ENCODE data around the gene RBBP4.
A peak's percentile ranks its signal among the peaks of the same experiment; 100 is the strongest.
"Not testable (repeated sequence)": the region's sequence is repeated elsewhere in the genome, so short reads cannot be mapped to it uniquely, and the experiment has no call there.

The RBBP4 gene

GRCh38 chr1:32695098-32695904 is 44.3 kb downstream of the RBBP4 start:
- DNase-seq, result no peak

- no peak for DNase-seq
Measured at GRCh38 chr1:32696041-32696440, 45.0 kb downstream of the RBBP4 start.

DNA sequence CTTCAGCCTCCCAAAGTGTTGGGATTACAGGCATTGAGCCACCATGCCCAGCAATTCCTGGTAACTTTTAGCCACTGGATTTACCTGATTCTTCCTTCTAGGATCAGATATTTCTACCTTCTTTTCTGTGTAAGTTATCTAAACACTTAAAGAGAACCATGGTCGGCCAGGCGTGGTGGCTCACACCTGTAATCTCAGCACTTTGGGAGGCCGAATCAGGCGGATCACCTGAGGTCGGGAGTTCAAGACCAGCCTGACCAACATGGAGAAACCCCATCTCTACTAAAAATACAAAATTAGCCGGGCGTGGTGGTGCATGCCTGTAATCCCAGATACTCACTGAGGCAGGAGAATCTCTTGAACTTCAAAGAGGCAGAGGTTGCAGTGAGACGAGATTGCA is 46.0 kb downstream of the RBBP4 start:
- DNase-seq, result not testable (repeated sequence)

GRCh38 chr1:32701421-32701911 is 50.5 kb downstream of the RBBP4 start:
- DNase-seq, result no peak

DNA sequence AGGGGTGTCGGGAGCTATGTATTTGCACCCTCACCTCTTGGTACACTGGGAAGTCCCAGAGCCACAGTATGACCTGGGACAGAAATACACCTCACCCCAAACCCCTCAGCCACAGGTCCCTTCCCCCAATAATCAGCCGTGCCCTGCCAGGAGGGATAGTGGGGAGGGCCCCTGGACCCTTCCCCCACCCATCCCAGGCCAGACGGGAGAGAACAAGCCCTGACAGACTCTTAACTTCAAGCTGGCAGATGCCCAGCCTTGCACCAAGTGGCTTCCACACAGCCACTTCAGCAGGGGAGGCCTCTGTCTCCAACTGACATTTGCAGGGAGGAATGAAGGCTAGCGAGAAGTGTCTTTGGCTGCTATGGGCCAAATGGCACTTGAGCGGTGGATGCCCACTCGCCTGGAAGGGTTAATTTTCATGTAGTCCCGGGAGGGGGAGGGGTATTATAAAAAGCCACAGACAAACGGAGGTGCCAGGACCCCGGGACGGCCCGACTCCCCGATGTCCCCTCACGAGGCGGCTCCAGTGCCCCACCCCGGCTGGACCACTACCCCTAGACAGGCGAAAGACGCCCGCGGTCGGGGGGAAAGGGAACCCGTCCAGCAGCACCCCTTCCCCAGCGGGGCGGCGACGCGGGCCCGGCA is 51.1 kb downstream of the RBBP4 start:
- DNase-seq, result peak; percentile 4

DNA sequence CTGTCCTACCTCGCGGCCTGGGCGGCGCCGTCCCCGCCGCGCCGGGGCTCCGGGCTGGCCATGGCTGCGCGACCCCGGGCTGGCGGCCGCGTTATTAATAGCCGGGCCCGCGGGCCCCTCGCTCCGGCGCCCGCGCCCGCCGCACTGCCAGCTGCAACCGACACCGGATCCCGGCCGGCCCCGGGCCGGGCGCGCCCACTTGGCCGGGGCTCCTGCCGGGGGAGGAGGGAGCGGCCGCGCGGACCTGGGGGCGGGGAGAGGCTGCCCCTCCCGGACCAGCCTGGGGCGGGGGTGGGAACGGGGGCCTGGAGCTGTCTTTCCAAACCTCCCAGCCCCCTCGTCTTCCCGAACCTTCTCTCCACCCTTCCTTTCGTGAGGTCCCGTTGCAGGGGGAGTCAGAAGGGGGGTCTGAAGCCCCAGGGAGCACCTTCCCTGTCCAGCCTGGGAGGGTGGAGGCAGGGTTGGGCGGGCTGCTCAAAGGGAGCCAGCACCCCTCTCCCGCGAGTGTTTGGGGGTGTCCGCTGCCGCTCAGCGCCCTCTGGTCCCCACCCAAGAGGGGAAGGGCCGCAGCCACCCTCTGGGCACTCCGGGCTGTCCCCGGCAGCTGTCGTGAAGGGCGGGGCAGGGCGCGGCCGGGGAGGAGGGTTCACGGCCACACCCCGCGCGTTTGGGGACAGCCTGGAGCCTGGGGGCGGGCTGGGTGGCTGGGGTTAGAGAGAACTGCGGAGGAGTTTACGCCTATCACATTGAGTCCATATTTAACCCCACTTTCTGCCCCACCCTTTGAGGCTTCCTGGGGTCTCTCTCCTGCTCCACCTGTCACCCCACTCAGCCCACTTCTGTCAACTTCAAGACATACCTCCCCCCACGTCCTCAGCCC is 51.8 kb downstream of the RBBP4 start, which contains the start of gene SYNC:
TSS of gene SYNC (minus strand) at position 172 of the 880 bp plus-strand sequence. CDS start at position 62, 110 bp downstream.
- no peak for DNase-seq

DNA sequence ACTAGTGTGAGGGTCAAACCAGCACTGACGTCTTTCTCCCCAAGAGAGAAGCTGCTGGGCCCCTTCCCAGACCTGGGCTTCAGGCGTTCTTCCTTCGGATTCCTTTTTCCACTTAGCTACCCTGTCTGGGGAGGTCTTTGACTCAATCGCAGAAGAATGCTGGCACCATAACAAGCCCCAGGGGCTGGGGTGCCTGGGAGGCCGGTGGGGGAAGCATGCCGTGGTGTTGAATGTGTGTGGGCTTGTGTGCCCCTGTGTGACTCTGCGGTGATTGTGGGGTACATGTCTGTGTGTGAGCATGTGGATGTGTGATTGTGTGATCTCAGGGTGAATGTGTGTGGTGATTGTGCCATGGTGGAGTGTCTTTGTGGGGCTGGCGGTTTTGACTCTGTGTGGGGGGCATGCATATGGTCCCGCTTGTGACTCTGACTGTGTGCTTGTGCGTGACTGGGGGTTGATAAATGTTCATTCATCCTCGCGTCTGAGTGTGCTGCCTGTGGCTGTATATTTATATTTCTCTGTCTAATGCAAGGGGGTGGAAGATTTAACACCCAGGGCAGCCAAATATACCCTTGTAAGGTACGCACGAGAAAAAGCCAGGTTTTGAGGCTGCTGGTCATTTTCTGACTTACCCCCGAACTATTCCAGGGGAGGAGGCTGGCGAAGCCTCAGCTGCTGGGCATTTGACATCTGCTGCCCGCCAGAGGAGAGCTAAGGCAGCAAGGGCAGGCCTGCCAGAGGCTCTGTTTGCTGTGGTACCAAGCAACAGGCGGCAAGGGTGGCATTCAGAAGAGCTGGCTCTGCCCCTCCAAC is 52.7 kb downstream of the RBBP4 start:
- no peak for DNase-seq

GRCh38 chr1:32705516-32705915 is 54.5 kb downstream of the RBBP4 start:
- no peak for DNase-seq

DNA sequence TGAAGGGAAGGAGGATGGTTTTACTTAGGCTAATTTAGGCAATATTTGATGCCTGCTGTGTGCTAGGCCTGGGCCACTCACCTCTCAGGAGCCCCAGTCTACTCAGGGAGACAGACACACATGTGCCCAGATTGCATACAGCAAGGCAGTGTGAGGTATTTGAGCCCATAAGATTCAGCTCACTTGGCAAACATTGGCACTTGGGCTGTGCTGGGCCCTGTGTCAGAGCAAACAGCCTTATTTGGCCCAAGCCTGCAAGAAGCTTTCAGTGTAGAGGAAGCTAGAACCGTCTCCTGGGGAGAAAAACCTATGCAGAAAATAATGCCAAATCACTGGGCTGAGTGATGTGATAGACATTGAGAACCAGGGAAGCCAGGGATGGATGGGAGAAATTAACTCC is 55.5 kb downstream of the RBBP4 start:
- DNase-seq, result no peak

- DNase-seq, result no peak
Measured at GRCh38 chr1:32709075-32709474, 58.1 kb downstream of the RBBP4 start.

DNA sequence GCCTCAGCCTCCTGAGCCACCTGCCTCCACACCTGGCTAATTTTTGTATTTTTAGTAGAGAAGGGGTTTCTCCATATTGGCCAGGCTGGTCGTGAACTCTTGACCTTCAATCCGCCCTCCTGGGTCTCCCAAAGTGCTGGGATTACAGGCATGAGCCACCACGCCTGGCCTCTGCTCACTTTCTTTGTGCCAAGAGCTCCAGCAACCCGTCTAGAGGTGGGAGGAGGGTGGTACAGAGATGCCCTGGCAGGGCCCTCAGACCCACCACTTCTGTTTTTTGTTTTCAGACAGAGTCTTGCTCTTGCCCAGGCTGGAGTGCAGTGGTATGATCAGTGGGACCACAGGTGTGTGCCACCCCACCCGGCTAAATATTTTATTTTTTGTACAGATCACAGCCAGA is 58.5 kb downstream of the RBBP4 start:
- no peak for DNase-seq

GRCh38 chr1:32711221-32711620 is 60.2 kb downstream of the RBBP4 start:
- DNase-seq, result not testable (repeated sequence)

DNA sequence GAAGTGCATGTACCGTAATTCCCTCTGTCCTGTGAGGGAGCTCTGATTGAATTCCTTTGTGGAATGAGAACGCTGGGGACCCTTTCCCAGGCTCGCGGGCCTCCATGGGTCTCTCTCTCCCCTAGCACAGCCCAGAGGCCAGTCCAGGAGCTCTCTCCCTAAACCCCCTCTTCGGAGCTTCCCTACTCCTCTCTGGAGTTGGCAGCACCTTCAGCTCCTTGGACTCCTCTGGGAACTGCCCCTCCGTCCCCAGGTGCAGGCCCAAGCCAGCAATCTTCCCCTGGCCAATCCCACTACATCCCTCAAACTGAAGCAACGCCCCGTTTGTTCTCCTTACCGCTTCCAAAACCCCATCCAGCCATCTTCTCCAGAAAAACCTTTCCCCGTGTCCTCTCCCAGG is 62.1 kb downstream of the RBBP4 start:
- no peak for DNase-seq

DNA sequence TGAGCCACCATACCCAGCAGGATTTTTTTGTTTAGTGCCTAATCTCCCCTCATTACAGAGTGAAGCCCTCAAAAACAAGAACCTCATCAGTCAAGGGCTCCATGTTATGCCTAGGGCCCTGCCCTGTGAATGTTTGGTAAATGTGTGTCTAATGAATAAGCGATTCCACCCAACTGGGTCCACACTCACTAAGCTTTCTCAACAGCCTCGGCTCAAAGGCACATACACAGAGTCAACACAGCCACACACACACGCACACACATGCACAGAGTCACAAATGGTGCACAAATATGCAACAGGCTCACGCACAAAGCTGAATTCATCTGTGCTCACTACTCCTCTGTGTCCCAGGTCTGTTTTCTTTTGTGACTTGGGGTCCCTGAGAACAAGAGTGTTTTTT is 63.3 kb downstream of the RBBP4 start:
- DNase-seq, result no peak

DNA sequence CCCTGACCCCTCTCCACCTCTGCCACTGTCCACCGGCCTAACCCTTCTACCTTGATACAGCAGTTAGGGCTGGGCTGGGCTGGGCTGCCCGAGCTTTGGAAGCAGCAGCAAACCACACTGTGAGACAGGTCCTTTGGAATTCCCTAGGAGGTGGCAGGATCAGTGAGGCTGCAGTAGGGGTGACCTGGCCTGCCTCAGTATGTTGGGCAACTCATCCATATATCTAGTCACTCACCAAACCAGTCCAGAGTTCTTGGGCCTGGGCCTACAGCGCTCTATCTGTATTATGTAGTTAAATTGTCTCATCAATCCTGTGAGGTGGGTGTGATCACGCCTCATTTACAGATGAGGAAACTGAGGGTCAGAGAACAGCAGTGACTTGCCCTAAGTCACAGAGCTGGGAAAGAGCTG is 64.9 kb downstream of the RBBP4 start:
- DNase-seq, result no peak

GRCh38 chr1:32716312-32717148 is 65.5 kb downstream of the RBBP4 start:
- DNase-seq, result peak; percentile 84

DNA sequence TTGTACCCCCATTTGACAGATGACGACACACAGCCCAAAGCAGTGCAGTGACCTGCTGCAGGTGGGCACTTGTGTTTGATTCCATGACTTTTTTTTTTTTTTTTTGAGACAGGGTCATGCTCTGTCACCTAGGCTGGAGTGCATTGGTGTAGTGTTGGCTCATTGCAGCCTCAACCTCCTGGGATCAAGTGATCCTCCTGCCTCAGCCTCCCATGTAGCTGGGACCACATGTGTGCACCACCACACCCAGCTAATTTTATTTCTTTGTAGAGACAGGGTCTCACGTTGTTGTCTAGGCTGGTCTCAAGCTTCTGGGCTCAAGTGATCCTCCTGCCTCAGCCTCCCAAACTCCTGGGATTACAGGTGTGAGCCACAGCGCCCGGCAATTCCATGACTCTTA is 66.5 kb downstream of the RBBP4 start:
- DNase-seq, result no peak

GRCh38 chr1:32718036-32718435 is 67.0 kb downstream of the RBBP4 start:
- no peak for DNase-seq

DNA sequence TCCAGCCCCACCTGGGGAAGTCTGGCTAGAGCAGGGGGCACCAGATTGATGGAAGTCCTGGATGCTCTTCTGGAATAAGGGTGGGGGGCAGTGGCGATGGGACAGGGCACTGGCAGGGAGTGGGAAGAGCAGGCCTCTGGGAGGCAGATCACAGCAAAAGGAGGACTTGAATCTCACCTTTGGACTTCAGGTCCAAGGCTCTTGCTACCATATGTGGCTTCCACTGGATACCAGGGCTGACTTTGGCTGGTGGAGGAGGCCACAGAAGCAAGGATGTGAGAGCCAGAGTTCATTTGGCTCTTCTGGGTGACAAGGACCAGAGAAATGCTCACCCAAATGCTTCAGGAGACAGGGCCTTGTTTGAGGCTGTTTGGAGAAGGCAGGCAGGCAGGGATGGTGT is 67.5 kb downstream of the RBBP4 start:
- no peak for DNase-seq

- DNase-seq, result no peak
Measured at GRCh38 chr1:32719681-32720275, 68.8 kb downstream of the RBBP4 start.
